Astrocyte of the spinal cord (primary cell): Measurements from ENCODE around the gene POLR1E.

Source experiments
- DNase-seq: peaks from one replicate; pipeline ENCODE4 v3.0.0; 2011; ENCODE audit warnings: low read depth, low spot score
- H3K4me3 ChIP-seq: 2 replicates; pipeline ENCODE4 v1.5.1; 2011; ENCODE audit warnings: low read depth, mild to moderate bottlenecking, low read length, moderate library complexity
- in situ Hi-C: cut with HindIII; loops from 2 replicates; pipeline ENCODE4 v1.10.0; 2017; ENCODE audit warnings: low sequenced_read_pairs
- TF ChIP-seq, protein P1 (sequence below): IDR thresholded peaks from 2 replicates; pipeline ENCODE4 v1.5.1; 2012; ENCODE audit warnings: low read depth, mild to moderate bottlenecking, low read length, inconsistent platforms

POLR1E gene

DNA sequence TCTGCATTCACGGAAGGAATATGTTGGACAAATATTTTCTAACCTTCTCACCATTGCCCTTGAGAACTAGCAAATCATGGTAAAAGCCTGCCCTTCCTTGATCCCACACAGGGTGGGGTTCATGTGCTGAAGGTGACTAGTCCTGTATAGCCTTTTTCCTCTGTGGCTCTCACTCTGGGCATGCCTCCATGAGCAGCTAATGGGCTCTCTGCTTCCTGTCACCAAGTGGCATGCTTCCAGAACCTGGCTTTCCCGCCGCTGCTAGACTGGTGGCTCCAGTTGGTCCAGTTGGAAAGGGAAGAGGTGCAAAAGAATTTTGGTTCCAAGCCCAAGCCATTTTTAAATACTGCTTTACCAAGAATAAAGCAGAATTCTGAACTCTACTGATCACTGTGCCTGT lies 54.9 kb downstream of the POLR1E start:
- in situ Hi-C loops = no loop called here
- H3K4me3 ChIP-seq = no peak overlapping the region
- TF ChIP-seq, protein P1, sequence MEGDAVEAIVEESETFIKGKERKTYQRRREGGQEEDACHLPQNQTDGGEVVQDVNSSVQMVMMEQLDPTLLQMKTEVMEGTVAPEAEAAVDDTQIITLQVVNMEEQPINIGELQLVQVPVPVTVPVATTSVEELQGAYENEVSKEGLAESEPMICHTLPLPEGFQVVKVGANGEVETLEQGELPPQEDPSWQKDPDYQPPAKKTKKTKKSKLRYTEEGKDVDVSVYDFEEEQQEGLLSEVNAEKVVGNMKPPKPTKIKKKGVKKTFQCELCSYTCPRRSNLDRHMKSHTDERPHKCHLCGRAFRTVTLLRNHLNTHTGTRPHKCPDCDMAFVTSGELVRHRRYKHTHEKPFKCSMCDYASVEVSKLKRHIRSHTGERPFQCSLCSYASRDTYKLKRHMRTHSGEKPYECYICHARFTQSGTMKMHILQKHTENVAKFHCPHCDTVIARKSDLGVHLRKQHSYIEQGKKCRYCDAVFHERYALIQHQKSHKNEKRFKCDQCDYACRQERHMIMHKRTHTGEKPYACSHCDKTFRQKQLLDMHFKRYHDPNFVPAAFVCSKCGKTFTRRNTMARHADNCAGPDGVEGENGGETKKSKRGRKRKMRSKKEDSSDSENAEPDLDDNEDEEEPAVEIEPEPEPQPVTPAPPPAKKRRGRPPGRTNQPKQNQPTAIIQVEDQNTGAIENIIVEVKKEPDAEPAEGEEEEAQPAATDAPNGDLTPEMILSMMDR = no peak
- no peak for DNase-seq

DNA sequence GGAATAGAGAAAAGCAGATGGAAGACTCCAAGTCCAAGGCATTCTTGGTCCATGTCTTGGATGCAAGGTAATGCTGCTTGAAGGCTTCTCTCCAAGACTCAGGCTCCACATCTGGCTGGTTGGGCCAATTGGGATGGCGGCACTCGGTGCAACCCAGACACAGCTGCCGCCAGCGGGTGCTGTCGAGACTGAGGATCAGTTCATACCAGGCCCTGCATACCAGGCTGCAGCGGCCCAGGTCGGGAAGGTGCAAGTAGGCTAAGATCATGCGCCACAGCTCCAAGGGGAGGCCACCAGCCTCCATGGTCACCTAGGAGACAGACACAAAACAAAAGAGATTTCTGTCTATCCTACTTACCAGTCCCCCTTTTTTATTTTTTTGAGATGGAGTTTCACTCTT lies 55.7 kb downstream of the POLR1E start:
- TF ChIP-seq, protein P1 = no peak
- H3K4me3 ChIP-seq = no peak overlapping the region
- DNase-seq = no peak
- in situ Hi-C loops = no loop called here

DNA sequence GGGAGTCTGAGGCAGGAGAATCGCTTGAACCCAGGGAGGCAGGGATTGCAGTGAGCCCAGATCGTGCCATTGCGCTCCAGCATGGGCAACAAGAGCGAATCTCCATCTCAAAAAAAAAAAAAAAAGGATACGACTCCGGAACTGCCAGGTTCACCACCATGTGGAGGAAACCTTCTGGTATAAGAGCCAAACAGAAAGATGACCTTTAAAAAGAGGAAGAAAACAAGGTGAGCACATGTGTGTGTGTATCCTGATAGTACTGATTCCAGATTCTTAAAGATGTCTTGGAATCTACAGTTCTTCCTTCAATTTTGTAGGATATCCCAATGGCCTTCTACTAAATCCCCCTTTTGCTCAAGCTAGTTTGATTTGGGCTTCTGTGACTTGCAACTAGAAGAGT lies 56.7 kb downstream of the POLR1E start:
- in situ Hi-C loops = no loop called here
- no peak overlapping the region for H3K4me3 ChIP-seq
- no peak for DNase-seq
- TF ChIP-seq, protein P1 = no peak

DNA sequence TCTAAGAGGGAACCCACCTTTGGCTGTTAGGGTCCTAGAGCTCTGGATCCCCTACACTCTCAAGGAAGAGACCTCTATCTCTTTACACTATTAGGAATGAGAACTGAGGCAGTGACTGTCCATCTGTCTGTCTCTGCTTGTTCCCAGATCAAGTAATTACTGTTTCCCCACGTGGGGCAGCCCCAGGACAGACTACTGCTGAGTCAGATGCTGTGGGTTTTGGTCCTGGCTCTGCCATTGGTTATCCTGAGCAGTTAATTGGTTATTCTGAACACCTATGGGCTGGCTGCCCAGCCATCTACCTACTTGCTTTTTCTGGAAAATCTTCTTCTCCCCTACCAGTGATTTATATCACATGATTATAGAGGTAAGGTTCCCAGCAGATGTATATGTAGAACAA lies 57.1 kb downstream of the POLR1E start:
- in situ Hi-C loops = no loop called here
- H3K4me3 ChIP-seq = no peak overlapping the region
- TF ChIP-seq, protein P1 = no peak
- DNase-seq = no peak

DNA sequence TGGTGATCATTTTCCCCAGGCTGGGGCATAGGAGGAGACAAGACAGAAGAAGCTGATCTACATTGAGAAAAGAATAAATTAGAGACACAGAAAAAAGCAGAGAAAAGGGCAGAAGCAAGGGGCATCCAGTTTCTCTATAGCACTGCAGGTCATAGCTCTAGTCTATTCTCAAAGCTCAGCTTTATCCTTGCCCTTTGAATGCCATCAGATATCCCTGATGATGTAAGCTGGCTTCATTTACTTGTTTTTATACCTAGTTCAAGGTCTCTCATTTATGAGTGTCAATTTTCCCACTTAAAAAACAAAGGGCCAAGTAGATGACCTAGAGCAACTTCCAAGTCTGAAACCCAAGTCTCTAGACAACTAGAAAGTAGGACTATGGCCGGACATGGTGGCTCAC lies 57.7 kb downstream of the POLR1E start:
- H3K4me3 ChIP-seq = no peak overlapping the region
- DNase-seq = no peak
- TF ChIP-seq, protein P1 = no peak
- in situ Hi-C loops = no loop called here

DNA sequence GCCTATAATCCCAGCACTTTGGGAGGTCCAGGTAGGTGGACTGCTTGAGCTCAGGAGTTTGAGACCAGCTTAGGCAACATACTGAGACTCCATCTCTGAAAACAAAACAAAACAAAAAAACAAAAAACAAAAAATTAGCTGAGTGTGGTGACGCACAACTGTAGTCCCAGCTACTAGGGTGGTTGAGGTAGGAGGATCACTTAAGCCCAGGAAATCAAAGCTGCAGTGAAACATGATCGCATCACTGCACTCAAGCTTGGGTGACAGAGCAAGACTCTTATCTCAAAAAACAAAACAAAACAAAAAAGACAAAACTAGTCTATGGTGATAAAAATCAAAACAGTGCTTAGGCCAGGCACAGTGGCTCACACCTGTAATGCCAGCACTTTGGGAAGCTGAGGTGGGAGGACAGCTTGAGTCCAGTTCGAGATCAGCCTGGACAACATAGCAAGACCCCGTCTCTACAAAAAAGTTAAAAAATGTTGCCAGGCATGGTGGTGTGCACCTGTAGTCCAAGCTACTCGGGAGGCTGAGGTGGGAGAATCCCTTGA lies 61.7 kb downstream of the POLR1E start:
- TF ChIP-seq, protein P1 = no peak
- no peak for DNase-seq
- H3K4me3 ChIP-seq = no peak overlapping the region
- in situ Hi-C loops = no loop called here

DNA sequence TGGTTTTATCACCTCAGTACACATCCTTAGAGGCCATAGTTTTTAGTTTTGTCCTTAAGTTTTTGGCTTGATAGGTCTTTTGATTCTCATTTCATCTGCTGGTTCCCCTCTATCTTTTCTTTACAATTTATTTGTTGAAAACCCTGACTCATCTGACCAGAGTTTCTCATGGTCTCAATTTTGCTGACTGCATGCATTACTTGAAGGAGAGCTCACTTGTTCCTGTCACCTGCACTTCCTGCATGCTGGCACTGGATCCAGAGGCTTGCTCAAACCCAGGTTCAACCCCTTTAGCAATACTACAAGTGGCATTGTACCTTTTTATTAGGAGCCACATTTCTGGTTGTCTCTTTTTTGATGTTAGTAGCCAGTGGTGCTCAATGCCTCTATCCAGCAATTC lies 63.8 kb downstream of the POLR1E start:
- no peak overlapping the region for H3K4me3 ChIP-seq
- TF ChIP-seq, protein P1 = no peak
- DNase-seq = no peak
- in situ Hi-C loops = no loop called here
